Breast epithelium (tissue), 3 donors: ENCODE data around the gene LSAMP.

Experiments
- POLR2A ChIP-seq: fragments of 450-650 bp; IDR thresholded peaks from one replicate; pipeline ENCODE4 v1.6.1; 2016; ENCODE audit warnings: antibody characterized with exemption, mild to moderate bottlenecking, moderate library complexity
- TF ChIP-seq, protein P1 (sequence below), 3 donors: fragments of 450-650 bp; IDR thresholded peaks; one replicate each; pipeline ENCODE4 v1.5.1; 2016 to 2017; ENCODE audit warnings: antibody characterized with exemption in 3 of 3, mild to moderate bottlenecking in 3 of 3, moderate library complexity in 3 of 3

DNA sequence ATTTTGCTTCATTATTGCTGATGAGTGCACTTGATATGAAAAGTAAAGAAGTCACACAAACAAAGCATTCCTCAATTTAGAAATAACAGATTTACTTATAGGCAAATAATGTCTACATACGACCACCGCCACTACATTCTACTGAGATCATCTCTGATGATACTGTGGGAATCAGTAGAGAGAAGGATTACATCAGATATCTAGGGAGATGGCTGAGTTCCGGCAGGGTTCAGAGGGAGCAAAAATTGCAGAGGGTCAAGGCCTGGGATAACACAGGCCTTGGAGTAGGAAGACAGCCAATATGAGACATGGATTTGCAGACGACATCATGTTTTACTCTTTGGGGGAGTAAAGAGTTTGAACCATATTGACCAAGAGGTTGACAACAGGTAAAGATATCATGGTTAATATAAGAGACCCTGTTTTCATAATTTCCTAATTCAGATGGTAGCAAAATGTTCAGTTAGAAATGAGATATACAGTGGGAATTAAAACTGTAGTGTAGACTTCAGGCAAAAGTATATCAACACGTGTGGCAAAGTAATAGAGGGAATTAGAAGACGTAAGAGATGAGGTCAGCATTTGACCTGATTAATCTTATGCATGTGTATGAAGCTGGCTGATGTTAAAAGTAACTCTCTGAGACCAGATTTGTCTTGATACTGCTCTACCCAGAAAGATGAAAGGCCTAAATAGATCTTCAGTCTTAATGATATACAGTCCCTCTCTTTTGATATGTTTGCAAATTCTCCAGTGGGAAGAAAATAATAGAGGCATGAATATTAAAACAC, 15.6 kb downstream of the LSAMP start:
- TF ChIP-seq, protein P1, sequence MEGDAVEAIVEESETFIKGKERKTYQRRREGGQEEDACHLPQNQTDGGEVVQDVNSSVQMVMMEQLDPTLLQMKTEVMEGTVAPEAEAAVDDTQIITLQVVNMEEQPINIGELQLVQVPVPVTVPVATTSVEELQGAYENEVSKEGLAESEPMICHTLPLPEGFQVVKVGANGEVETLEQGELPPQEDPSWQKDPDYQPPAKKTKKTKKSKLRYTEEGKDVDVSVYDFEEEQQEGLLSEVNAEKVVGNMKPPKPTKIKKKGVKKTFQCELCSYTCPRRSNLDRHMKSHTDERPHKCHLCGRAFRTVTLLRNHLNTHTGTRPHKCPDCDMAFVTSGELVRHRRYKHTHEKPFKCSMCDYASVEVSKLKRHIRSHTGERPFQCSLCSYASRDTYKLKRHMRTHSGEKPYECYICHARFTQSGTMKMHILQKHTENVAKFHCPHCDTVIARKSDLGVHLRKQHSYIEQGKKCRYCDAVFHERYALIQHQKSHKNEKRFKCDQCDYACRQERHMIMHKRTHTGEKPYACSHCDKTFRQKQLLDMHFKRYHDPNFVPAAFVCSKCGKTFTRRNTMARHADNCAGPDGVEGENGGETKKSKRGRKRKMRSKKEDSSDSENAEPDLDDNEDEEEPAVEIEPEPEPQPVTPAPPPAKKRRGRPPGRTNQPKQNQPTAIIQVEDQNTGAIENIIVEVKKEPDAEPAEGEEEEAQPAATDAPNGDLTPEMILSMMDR (IDR thresholded peaks at IDR 0.05), result no peak
- TF ChIP-seq POLR2A, result no peak
